ENCODE data around the gene UTP25.
A peak's percentile ranks its signal among the peaks of the same experiment; 100 is the strongest.
"Not testable (repeated sequence)": the region's sequence is repeated elsewhere in the genome, so short reads cannot be mapped to it uniquely, and the experiment has no call there.

Gene UTP25, protein sequence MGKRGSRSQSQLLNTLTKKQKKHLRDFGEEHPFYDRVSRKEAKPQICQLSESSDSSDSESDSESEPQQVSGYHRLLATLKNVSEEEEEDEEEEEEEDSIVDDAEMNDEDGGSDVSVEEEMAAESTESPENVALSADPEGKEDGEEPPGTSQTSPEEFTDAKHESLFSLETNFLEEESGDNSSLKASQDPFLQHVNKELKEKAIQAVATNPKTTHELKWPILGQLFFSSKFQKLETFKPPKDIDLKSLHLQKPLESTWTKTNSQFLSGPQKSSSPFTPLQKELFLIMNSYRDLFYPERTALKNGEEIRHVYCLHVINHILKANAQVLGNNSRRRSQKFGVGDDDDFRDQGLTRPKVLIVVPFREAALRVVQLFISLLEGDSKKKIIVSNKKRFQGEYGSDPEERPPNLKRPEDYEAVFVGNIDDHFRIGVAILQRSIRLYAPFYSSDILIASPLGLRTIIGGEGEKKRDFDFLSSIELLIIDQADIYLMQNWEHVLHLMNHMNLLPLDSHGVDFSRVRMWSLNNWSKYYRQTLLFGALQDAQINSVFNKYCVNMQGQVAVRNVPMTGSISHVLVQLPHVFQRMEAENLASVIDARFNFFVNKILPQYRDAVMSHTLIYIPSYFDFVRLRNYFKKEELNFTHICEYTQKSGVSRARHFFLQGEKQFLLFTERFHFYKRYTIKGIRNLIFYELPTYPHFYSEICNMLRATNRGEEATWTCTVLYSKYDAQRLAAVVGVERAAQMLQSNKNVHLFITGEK

DNA sequence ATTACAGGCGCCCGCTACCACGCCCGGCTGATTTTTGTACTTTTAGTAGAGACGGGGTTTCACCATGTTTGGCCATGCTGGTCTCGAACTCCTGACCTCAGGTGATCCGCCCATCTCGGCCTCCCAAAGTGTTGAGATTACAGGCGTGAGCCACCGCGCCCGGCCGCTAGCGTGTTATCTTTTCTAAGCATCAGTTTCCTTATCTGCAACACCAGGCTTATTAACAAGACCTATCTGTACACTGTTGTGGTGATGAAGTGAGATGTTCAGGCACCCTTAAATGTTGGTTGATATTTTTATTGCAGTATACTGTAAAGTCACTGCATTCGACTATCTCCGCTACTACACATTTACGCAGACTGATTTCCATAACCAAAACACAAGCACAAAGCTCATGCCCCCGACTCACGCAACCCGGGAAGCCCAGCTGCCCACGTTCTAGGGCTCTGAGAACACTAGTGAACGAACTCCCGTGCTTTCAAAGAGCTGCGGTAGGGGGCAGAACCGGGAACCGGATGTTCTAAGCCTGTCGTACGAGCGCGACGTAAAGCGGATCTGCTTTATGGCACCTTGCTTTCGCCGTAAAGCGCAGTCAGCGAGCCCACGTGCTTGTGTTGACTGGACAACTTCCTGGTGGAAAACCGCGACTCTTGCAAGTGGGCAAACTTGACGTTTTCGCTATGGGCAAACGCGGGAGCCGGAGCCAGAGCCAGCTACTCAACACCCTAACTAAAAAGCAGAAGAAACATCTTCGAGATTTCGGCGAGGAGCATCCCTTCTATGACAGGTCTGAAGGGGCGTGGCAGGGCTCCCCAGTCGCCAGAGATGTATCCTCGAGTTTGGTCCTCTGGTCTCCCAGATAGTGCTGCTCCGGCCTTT, at the start of gene UTP25:
Gene UTP25, plus strand, starts transcription at position 589 of the 879 bp plus-strand sequence. Its CDS starts 92 bp downstream, at position 681.
- peak; percentile 73 for DNase-seq

DNA sequence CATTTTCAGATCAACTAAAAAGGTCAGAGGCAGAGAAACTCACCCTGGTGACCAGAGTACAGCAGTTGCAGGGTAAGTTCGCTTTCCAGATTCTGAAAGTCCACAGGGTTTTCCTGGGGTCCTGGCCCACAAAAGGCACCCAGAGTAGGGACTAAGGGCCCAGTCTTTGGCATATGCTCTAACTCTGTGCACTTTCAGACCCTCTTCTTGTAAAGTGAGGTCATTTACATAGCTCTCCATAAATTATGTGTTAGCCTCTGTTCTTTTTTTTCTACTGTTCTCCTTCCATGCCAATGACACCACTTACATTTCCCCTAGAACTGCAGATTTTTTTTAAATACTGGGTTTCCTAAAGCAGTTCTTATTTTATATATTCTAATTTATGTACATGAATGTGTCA, 49.7 kb upstream of the UTP25 start:
- DNase-seq: no peak

DNA sequence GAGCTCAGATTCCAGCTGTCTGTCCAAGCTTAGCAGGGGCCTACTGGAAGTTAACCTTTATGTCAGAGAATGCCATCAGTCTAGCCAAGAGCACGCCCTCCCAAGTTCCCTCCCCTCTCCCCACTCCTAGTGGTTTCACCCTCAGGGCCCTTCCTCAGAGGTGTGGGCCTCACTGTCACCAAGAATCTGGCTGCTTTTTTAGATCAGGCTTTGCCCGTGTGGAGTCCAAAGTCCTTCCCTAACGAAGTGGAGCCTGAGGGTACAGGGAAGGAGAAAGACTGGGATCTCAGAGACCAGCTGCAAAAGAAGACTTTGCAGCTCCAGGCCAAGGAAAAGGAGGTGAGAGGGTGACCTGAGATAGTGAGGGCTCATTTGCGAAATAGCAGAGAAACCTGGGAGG, 47.5 kb upstream of the UTP25 start:
- no peak for DNase-seq

DNA sequence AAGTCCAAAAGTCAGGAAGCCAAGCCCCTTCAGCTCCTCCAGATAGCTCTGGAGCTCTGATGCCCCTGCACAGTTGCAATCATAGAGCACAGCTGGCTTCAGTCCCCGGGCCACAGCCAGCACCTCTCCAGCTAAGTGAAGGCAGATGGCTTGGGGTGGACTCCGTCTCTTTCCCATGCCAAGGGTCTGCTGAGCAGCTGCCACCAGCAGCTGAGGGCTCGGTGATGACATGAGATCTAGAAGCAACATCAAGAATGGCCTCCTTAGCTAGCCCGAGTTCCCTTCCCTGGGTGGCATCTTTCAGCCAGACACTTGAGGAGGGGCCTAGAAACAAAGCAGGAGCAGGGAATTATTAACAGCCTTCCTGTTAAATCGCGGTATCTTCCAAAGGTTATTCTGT, 44.4 kb upstream of the UTP25 start:
- no peak for DNase-seq

DNA sequence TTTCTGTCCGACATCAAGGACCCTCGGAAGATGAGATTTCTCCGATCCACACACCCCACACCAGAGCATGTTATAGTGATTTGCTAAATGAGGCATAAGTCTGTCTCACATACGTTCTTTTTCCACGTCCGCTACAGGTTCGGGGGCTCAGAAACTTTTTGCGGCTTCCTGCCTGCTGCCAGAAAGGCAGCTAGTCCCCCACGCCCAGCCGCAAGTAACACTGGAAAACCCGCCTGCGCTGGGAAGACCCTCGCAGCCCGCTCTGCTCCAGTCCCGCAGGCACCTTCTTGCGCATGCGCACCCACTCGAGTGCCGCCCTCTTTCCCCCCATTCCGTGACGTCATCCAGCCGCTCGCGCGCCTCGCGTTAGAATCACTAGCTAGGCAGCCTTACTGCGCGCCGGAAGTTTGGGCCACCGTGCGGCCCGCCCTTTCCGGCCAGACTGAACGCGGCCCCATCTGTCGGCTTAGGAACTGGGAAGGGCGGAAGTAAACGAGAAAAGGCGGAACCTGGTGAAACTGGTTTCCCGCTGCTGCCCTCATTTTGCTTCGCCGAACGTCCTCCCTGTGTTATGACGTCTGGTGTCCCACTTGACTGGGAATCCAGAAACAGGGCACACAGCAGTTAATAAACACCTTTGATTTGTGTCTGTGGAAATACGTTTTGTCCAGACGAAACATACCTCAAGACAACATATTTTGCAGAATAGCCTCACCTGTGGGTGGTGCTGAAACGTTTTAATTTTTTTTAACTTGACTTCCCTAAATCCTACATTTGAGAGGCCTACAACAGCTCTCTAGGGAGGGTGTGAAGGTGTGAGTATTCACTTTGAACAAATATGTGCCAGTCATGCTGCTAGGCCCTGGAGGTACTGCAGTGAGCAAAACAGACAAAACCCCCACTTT, 43.3 kb upstream of the UTP25 start, which contains the start of gene C1orf74:
Gene C1orf74, minus strand, starts transcription at position 295 of the 905 bp plus-strand sequence. CDS start 925 bp downstream, outside the sequence.
- peak; percentile 92 for DNase-seq

DNA sequence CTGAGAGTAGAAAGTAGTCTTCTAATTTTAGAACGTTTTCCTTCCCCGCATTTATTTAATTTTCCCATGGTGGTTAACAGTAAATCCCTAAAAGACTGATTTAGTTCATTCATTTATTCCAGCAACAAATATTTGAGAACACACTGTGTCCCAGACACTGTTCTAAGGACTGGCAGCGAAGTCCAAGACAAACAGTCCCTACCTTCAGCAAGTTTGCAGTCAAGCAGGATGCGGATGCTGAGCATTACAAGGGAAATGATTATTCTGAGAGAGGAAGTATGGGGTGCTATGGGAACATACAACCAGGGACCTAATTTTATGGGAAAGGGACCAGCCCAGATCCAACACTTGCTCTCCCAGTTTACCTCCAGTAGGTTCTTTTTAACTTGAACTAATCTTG, 42.2 kb upstream of the UTP25 start:
- DNase-seq: no peak

DNA sequence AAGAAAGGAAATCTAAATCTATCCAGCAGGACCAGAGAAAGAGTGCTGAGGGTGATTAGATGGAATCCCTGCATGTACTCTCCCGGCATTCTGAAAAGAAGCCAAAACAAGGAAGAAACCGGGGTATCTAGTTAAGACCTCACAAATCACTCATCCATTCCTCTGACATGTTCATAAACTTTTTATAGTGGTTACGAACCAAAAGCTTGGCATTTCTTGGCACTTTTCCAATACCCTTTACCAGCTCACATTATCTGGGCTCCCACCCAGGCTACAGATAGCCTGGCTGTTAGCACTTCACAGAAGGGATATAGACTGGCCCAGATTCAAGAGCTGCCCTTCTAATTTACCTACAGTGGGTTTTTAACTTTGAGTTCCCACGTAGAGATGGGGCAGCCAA, 41.6 kb upstream of the UTP25 start:
- no peak for DNase-seq

DNA sequence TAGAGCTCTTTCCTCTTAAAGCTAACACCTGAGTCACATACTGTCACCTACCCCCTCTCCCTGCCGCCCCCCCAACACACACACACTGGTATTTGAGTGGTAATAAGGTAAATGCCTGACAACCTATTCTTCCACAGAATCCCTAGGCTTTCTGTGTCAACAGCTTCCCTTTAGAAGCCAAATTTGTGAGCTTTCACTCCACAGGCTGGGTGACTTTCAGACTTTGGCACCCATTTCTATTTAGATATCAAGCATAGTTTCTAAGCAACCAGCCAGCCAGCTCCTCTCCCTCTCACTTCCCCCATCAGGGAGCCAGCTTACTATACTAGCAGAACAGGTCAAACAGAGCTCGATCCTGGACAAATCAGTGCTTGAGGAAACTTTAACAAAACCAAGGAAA, 40.2 kb upstream of the UTP25 start:
- DNase-seq: no peak

DNA sequence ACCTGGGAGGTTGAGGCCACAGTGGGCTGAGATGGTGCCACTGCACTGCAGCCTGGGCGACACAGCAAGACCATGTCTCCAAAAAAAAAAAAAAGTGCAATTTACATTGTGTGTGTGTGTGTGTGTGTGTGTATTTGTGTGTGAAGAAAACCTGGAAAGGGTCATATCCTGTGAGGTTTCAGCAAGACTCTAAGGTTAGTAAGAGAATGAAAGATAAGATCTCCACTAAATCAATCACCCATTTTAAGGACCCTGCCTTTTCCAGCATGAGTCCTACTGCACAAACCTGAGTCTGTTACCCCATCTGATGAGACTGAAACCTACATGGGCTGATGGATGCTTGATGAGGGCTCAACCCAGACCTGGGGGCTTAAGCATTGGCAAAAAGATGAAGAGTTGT, 38.5 kb upstream of the UTP25 start:
- no peak for DNase-seq

DNA sequence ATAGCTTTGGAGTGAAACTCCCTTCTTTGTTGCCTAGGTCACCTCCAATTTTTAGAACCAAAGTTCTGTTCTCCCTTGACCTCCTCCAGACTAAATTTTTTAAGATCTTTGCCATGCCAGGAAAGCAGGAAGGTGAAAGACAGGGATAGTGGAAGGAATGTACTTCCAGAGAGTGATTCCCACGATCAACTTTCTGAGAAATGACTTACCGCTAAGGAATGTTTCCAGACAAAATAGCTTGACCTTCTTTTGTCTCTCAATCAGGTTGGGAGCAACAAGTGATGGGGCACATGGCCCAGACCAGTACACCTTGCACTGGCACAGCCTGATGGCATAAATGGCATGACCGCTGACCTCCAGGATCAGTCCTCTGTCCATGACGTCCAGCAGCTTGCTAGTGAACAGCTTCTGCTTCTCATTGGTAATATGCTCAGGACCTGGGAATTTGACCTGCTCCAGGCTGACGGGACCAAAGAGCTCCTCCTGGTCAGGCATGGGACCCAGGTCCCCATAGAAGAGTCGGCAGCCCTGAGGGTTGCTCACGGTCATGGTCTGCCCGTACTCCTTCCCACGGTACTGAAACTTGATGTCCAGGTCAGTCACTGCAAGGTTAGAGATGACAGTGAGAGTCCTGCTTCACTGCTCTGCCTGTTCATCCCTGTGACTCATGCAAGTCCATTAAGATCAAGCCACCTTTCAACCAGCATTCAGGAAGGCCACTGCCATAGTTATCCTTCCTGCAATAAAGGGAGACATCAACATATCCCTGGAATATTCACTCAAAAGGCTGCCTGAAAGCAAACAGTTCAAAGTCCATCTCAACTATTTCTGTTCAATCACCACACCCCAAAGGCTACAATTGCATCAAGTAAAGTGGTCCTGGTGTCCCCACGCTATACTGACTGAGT, 37.2 kb upstream of the UTP25 start:
- DNase-seq: no peak

DNA sequence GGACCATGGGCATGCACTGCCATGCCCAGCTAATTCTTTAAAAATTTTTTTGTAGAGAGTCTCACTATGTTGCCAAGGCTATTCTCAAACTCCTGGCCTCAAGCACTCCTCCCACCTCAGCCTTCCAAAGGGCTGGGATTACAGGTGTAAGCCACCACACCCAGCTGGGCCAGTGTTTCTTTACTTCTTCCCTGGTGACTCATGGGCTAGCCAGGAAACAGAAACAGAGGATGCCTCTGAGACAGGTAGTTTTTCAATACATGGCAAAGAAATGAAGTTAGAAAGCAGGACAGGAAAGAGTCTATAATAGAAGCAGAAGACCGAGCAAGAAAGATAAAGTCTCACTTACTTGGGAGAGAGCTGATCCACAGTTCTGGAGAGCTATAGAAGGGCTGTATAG, 35.9 kb upstream of the UTP25 start:
- DNase-seq: no peak

DNA sequence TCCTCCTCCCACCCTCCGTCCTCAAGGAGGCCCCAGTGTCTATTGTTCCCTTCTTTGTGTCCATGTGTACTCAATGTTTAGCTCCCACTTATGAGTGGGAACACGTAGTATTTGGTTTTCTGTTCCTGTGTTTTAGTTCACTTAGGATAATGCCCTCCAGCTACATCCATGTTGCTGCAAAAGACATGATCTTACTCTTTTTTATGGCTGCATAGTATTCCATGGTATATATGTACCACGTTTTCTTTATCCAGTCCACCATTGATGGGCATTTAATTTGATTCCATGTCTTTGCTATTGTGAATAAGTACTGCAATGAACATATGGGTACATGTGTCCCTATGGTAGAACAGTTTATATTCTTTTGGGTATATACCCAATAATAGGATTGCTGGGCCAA, 34.1 kb upstream of the UTP25 start:
- DNase-seq: not testable (repeated sequence)

DNA sequence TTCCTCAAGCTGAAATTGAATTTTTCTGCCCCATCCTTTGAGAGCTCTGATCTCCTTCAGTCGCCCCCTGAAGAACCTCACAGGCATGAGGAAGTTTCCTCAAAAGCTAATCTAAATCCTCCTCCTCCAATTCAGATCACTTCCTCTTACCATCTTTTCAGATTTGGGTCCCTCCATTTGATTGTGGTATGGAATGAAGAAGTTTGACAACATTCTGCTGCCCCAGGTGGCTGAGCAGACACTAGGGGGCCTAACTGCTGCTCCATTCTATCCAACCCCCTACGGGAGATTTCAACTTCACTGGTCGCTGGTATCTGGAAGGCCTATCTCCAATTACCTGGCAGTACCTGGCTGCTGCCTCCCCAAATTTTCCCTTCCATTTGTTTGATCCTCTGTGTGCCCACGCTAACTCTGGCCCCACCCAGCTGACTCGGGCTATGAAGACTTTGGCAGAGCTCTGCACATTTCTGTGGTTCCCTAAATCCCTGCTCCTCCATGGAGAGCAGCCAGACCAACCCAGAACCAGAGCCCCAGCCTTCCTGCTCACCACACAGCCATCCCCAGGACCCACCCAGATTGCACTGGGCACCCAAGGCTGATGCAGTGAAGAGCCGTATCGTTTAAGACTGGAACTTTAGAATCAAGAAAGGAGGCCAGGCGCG, 29.7 kb upstream of the UTP25 start:
- no peak for DNase-seq

DNA sequence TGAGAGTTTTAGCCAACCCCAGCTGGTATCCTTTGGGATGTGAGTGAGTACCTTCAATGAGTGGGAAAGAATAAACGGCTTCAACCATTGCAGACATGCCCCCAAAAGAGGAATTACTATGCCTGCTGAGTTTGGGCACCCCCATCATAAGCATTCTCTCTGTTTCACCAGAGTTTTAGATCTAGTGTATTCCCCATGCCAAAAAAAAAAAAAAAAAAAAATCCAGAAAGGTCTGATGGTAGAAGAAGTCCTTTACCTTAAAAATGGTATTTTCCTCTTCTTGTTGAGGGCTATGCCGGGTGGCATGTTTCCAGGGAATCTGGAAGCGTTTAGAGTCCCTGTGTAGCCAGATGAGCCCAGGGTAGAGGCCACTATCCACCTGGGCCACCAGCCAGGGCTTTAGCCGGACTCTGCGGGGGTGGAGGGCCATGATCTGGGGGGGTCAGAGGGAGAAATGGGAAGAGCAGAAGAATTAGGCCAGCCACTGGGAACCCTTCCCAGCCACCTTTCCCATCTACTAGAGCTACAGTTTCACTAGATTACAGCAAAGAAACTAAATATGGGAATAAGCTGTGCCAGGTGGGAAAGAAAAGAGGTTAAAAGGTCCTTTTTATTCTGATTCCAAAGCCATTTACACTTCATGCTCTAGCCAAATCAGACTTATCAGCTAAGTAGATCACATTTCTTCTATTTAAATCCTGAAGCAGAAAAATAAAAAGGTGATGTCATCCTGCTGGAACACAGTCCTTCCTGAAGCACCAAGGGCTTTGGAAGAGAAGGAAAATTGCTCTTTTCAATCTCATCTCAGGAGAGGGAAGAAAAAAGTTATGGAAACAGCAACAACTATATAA, 26.6 kb upstream of the UTP25 start:
- no peak for DNase-seq

DNA sequence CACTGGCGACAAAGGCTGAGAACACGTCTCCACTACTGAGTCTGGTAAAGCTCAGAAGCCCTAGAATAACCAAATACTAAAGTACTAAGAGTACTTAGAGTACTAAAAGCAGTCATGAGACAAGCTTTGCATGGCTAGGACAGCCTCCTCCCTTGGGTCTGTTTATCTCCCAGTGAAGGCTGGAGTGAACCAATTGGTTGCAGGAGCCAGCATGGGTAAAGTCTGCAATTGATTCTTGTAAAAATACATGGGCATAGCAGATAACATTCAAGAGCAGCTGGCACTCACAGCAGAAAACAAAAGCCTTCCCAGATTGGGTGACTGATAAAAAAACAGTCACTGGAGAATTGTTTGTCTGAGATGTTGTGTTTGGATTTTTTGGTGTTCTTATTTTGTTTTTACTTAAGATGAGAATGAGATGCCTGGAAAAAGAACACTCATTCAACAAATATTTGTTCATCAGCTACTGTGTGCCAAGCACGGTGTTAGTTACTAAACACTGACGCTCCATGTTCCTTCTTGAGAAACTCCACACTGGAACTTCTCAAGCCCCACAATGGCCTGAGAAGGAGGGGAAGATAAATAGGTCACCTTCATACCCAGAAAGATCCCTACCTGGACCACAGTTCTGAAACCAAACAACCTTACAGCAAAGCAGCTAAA, 25.5 kb upstream of the UTP25 start:
- no peak for DNase-seq

DNA sequence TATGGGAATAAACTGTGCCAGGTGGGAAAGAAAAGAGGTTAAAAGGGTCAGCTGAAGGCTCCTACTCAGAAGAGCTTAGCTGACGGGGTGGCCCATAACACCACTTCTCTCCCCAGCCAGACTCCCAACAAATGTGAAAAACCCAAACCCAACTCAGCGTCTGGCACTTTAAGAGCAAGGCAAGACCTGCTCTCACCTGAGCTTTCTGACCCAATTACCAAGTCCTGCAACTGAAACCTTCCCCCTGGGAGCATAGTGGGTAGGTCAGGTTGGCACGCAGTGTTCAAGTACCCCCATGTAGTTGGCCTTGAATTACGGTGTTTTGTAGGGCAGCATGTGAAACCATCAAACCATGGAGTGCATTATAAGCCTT, 25.0 kb upstream of the UTP25 start:
- no peak for DNase-seq

DNA sequence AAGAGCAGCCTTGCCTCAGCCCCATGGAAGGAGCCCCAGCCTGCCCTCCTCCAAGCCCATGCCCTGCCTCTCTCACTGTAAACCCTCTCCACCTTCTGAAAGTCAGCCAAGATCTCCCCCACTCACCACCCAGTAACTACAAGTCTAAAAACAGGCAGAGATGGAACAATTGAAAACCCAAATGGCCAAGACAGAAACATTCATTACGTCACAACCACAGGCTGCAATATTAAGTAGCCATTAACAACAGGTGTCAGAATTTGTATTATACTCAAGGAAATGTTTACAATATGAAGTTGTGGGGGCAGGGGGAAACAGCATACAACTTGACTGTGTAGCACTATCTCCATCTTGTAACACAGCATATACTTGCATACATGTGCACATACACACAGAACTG, 24.2 kb upstream of the UTP25 start:
- DNase-seq: no peak

DNA sequence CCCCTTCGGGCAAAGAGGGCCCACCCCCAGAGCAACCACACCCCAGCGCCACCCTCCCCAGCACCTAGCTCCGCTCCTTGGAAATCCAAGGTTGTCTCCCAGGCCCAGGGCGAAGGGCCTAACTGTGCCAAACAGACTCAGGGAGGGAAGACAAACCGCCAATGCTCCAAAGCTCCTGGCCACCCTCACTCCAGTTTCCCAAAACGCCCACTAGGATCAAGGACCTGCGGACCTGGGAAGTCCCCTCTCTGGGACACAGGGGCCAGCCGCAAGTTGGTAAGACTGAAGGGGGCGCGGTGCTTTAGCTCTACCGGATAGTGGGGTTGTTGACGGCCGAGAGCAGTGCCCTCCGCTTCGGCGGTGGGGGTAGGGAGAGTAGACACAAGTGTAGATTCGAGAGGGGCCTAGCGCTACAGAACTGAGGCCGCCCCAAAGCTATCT, 22.4 kb upstream of the UTP25 start:
- DNase-seq: no peak
